SH-SY5Y (cell line): ENCODE data around the gene EDRF1.

Experiments
- GATA2 ChIP-seq: IDR thresholded peaks from 2 replicates; pipeline ENCODE4 v1.6.1; 2011; ENCODE audit warnings: mild to moderate bottlenecking, low read depth, low read length
- GATA3 ChIP-seq: IDR thresholded peaks from 2 replicates; pipeline ENCODE4 v1.6.1; 2011; ENCODE audit warnings: low read depth, mild to moderate bottlenecking, low read length, moderate library complexity

Gene EDRF1

DNA sequence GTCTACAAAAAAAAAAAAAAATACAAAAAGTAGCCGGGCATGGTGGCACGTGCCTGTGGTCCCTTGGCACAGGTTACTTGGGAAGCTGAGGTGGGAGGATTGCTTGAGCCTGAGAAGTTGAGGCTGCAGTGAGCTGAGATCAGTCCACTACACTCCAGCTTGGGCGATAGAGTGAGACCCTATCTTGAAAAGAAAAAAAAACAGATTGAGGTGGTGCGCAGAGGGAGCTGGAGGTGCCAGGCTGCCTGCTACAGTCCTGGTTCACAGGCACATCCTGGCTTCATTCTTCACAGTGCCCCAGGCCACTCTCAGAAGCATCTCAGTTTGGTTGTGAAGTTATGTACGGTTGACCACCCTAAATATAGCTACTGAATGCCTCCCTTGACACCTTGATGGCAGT is 51.3 kb downstream of the EDRF1 start:
- TF ChIP-seq GATA2 (no peak), GATA3 (no peak)

DNA sequence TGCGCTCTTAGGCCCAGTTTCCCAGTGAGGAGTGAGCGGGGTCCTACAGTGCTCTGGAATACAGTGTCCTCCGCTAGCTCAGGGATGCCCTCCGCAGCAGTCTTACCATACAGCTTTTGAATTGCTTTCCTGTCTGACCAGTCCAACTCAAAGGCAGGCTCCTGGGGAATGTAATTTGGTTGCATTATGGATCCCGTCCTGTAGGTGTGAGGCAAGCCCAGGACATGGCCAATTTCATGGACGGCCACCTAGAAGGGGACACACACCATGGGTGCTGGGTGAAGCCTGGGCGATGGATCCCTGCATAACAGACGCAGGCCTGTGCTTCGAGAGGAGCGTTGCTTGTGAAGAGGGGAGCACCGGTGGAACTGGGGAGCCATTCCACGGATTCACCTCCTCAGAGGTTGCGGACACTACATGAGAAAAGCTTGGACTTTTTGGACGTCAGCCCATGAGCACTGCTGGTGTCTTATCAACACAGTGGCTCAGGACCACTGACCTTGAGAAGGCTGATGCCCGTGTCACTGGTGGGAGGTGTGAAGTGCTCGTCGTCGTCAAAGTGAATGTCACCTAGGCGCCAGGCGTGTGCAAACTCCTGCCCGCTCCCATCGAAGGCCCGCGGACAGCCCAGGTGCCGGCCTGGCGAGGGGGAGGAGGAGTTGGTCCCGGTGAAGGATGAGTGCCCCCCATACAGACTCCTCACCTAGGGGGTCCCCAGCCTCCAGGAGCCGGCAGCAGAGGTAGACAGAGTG is 52.8 kb downstream of the EDRF1 start:
- no peak for TF ChIP-seq GATA3
- no peak for TF ChIP-seq GATA2

DNA sequence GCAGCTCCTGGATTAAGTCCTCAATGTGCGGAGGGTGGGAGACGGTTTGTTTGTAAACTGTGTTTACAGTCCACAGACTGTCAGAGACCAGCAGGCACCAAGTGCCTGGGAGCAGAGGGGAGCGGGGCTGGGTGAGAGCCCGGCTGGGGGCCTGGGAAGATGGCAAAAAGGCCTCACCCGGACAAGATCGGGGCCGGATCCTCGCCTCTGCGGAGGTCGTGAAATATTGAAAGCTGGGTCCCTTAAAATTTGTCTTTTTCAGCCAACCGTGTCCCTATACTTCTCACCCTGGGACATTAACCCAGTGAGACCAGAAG is 53.3 kb downstream of the EDRF1 start:
- no peak for TF ChIP-seq GATA2
- no peak for TF ChIP-seq GATA3

DNA sequence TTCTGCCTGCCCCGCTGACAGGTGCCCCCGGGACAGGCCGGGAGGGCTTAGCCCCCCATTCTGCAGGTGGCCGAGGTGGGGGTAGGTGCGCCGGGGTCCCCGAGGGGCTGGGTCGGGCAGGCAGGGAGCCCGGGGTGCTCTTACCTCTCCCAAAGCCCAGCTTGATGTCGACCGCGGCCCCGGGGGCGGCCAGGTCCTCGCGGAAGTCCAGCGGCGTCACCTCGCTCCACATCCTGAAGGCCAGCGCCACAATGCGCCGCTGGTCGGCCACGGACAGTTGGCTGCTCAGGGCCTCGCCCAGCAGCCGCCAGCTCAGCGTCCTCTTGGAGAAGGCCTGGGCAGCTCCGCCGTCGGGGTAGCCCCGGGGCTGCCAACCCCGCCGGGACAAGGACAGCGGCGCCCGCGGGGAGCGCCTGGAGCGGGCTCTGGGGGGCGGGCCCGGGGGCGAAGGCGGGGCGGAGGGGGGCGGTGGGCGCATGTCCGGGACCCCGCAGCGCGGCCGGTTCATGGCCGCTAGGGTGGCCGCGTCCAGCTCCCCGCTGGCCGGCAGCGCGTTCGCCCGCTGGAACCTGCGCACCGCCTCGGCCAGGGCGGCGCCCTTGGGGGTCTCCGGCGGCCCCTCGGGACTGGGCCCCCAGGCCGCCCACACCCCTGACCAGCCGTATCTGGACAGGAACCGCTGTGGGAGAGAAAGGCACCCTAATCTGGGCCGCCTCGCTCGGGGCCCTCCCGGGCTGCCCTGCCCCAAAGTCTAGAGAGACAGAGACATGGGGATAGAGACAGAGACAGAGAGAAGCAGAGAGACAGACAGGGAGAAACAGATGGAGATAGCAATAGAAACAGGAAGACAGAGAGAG is 54.4 kb downstream of the EDRF1 start:
- no peak for TF ChIP-seq GATA2
- TF ChIP-seq GATA3, result no peak

DNA sequence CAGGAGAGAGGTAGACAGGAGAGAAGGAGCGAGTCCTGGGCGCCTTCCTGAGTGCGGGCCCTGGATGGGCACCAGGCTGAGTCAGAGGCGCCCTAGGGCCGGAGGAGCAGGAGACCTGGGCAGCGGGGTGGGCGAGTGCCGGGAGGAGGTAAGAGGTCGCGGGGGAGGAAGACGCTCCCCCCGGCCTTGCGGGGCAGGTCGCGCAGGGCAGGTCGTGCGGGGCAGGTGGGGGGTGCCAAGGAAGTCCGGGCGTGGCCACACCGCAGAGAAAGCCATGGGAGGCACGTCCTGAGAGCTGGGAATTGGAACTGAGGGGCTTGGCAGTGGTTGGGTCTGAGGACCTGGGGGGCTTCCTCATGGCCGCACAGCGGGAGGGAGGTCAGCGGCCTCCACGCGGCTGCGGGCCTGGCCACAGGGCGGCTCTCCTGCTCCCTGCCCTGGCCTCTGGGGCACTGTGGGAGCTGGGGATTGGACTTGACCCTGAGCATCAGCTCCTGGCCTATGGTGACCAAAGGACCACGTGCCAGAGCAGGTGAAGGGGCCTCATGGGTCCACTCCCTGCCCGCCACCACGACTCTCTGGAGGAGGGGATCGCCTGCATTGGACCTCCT is 55.2 kb downstream of the EDRF1 start:
- TF ChIP-seq GATA3 (no peak), GATA2 (no peak)

DNA sequence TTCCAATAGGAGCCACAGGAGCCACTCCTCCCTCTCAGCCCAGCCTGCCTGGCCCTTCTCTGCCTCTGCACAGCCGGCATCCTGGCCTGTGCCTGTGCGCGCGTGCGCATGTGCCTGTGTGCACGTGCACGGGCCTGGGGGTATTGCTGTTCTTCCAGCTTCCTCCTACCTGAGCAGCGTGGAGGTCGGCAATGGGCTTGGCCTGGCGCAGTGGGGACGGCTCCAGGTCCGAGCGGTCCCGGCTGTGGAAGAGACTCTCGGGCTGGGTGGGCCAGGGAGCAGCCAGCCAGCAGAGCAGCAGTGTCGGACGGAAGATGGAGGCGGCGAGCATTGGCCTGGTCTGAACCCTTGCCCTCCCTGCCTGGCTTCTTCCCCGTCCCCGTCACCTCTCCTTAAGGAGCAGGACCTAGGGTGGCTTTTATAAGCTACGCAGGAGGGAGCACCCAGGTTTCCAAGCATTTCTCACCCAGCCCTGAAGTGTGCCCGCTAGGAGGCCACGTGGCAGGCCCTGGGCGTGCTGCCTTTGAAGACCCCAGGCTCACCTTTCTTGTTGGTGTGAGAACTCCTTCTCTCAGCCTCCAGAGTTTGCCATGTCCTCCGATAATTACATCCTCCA is 56.1 kb downstream of the EDRF1 start, which contains the start of gene MMP21:
TSS of gene MMP21 (minus strand) at position 331 of the 616 bp plus-strand sequence. CDS start at position 331, 0 bp downstream.
- TF ChIP-seq GATA2 (no peak), GATA3 (no peak)

GRCh38 chr10:125777806-125778205 is 58.3 kb downstream of the EDRF1 start:
- TF ChIP-seq GATA2, result no peak
- TF ChIP-seq GATA3, result no peak

DNA sequence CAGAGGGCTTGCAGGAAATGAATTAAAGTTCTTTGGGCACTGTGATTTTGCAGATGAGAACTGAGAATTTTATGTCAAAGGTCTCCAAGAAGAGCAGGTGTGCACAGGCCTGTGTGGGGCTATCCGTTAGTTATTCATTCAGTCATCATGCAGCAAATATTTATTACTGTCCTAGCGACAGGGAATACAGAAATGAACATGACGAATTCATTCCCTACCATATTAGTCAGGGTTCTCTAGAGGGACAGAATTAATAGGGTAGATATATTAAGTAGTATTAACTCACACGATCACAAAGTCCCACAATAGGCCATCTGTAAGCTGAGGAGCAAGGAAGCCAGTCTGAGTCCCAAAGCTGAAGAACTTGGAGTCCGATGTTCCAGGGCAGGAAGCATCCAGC is 59.0 kb downstream of the EDRF1 start:
- TF ChIP-seq GATA3, result no peak
- no peak for TF ChIP-seq GATA2

DNA sequence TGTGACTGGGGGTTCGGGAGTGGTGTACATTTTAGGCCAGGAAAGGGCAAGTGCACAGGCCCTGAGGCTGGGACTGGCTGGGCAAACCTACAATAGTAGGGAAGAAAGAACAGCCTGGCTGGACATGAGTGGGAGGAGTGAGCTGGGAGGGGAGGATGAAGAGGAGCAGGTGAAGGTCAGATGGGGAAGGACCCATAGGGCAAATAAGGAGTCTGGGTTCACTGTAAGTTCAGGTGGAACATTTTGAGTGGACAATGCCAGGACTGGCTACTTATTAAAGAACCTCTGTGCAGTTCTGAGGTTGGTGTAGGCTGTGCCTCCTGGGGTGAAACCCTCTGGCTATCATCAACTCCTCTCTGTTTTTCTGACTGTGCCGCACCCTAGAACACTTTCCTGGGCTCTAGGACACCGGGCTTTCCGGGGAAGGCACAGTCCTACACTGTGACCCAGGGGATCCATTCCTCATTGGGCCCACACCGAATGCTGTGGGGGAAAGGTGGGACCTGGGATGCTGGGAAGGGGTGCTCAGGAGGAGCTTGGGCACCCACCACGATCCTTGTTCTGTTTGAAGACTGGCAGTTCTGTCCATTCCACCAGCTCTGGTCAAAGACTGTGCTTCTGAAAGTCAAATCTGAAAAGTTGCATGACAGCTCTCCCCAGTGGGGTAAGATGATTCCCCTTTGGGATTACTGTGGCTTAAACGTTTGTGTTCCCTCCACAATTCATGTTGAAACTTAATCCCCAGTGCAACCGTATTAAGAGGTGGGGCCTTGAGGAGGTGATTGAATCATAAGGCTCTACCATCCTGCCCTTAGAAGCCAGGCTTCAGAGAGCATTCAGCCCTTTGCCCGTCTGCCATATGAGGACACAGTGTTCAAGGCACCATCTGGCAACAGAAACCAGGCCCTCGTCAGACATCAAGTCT is 60.2 kb downstream of the EDRF1 start:
- TF ChIP-seq GATA2 (no peak), GATA3 (no peak)

DNA sequence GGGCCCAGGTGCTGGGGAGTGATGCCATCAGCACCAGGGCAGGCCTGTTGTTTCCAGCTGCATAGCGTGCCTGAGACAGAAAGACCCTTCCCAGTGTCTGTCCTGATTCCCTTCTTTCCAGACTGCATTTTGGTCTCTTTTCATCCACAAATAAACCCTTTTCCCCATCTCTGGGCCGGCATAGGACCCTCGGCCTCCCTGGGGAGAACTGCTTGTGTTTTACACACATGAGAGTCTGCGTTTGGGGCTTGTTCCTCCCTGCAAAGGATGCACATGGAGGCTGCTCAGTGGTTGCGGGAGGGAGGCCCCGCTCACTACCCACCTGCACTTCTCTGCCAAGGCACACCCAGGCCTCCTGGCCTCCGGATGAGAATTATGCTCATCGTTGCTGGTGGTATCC is 61.9 kb downstream of the EDRF1 start:
- no peak for TF ChIP-seq GATA2
- TF ChIP-seq GATA3, result no peak

- no peak for TF ChIP-seq GATA3
- TF ChIP-seq GATA2, result no peak
These were observed 62.5 kb downstream of the EDRF1 start for GRCh38 chr10:125782054-125782453.

GRCh38 chr10:125782616-125783015 is 63.1 kb downstream of the EDRF1 start:
- TF ChIP-seq GATA2 (no peak), GATA3 (no peak)

DNA sequence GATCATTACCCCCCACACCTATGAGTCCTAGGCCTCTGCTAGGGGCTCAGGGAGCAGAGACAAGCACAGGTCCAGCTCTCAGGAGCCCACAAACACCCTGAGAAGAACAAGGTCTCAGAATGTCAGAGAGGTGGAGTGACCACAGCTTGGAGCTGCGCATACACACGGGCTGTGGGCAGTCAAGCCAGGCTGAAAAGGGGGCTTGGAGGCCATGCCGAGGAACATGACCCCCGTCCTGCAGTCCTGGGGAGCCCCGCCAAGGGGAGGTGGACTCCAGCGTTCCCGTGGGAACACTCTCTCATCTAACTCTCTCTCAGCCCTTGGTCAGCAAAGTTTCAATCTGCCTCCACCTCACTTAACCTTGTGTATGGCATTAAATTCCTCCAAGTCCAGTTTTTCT is 63.9 kb downstream of the EDRF1 start:
- TF ChIP-seq GATA3, result no peak
- no peak for TF ChIP-seq GATA2

- TF ChIP-seq GATA2 (no peak), GATA3 (no peak)
These were observed 64.4 kb downstream of the EDRF1 start for GRCh38 chr10:125783957-125784356.
